MCF 10A (cell line): ENCODE data around the gene SNX30. TPM values are rescaled to one million over a fixed set of nuclear protein-coding genes. Genes with fewer than 3 reads are reported as not detected.

Source experiments
- BruUV-seq: library from RNA; stranded (reverse); fragments of 400-500 nt; replicated peaks from 2 replicates; lab custom pipeline; 2021; lab: Mats Ljungman, UMichigan
- CTCF ChIA-PET: fragments of 300-600 bp; sonication (Branson Sonifier 250); formaldehyde crosslinking; extraction: SDS; loops from one replicate; lab custom pipeline; 2021; ENCODE audit warnings: antibody characterized with exemption, inconsistent platforms; lab: Yijun Ruan, JAX
- POLR2A ChIA-PET: fragments of 300-600, 350-650 bp; sonication (Branson Sonifier 250); formaldehyde crosslinking; extraction: SDS; loops from one replicate; lab custom pipeline; 2020; ENCODE audit warnings: antibody characterized with exemption, inconsistent platforms; lab: Yijun Ruan, JAX
- DNase-seq: peaks from one replicate; pipeline ENCODE4 v3.0.0-alpha.2; 2018; ENCODE audit not compliant: unreplicated experiment
- H3K27ac Mint-ChIP-seq: one replicate; pipeline ENCODE4 v1.8.0; 2022; ENCODE audit warnings: mild to moderate bottlenecking, low read depth, mixed read lengths; ENCODE audit not compliant: unreplicated experiment
- H3K27me3 Mint-ChIP-seq: one replicate; pipeline ENCODE4 v1.8.0; 2022; ENCODE audit warnings: mixed read lengths; ENCODE audit not compliant: insufficient read depth, unreplicated experiment
- H3K36me3 Mint-ChIP-seq: one replicate; pipeline ENCODE4 v1.8.0; 2022; ENCODE audit warnings: mild to moderate bottlenecking, moderate library complexity, mixed read lengths; ENCODE audit not compliant: insufficient read depth, unreplicated experiment
- H3K4me1 Mint-ChIP-seq: one replicate; pipeline ENCODE4 v1.8.0; 2022; ENCODE audit warnings: mixed read lengths; ENCODE audit not compliant: insufficient read depth, unreplicated experiment
- H3K4me3 Mint-ChIP-seq: one replicate; pipeline ENCODE4 v1.8.0; 2022; ENCODE audit warnings: mild to moderate bottlenecking, moderate library complexity, mixed read lengths; ENCODE audit not compliant: unreplicated experiment
- H3K9me3 Mint-ChIP-seq: one replicate; pipeline ENCODE4 v1.8.0; 2022; ENCODE audit warnings: mixed read lengths; ENCODE audit not compliant: unreplicated experiment
- intact Hi-C: fragments of 100-400 bp; cut with micrococcal nuclease; formaldehyde crosslinking; loops from 2 replicates; pipeline ENCODE4 v1.14.1; 2022
- total RNA-seq: library from RNA; stranded (reverse); gene quantifications from 2 replicates; pipeline ENCODE4 v1.2.3, GENCODE V29; 2022
- TF ChIP-seq, protein P1 (sequence below): fragments of 200-600 bp; IDR thresholded peaks from one replicate; pipeline ENCODE4 v1.8.0; 2022; ENCODE audit warnings: antibody characterized with exemption, mild to moderate bottlenecking; ENCODE audit not compliant: unreplicated experiment

SNX30 gene
- total RNA-seq, 1 experiment from 2014 or later, result 9.6 TPM

DNA sequence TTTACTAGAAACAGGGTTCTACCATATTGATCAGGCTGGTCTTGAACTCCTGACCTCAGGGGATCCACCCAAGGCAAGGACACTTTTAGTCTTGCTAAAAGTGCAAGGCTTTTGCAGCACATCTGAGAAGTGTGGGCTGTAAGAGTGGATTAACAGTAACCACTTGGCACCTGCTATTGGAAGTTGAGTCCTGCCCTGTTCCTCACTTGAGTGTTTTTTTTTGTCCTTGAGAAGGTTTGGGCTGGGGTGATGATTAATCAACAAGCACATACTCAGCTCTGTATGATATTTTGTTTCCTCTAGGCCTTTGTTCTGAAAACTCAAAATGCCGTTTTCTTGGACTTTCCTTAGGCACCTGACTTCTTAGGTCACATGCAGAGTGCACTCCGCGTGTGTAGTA lies 37.4 kb downstream of the SNX30 start:
- H3K27me3 Mint-ChIP-seq, result no peaks in the 10 kb centered on the region
- no TSS peak for BruUV-seq
- no peak for DNase-seq
- no peak overlapping the region for H3K27ac Mint-ChIP-seq
- H3K4me3 Mint-ChIP-seq, result no peak overlapping the region
- intact Hi-C loops, result no loop called here
- H3K9me3 Mint-ChIP-seq, result no peaks in the 10 kb centered on the region
- no peaks in the 10 kb centered on the region for H3K4me1 Mint-ChIP-seq
- TF ChIP-seq, protein P1, sequence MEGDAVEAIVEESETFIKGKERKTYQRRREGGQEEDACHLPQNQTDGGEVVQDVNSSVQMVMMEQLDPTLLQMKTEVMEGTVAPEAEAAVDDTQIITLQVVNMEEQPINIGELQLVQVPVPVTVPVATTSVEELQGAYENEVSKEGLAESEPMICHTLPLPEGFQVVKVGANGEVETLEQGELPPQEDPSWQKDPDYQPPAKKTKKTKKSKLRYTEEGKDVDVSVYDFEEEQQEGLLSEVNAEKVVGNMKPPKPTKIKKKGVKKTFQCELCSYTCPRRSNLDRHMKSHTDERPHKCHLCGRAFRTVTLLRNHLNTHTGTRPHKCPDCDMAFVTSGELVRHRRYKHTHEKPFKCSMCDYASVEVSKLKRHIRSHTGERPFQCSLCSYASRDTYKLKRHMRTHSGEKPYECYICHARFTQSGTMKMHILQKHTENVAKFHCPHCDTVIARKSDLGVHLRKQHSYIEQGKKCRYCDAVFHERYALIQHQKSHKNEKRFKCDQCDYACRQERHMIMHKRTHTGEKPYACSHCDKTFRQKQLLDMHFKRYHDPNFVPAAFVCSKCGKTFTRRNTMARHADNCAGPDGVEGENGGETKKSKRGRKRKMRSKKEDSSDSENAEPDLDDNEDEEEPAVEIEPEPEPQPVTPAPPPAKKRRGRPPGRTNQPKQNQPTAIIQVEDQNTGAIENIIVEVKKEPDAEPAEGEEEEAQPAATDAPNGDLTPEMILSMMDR, result no peak
- ChIA-PET POLR2A (interaction anchor here (0.7 kb wide), 2 partner anchors 30 to 1491 kb away, joined by 3 read pairs; no protein-coding TSS in a partner anchor), CTCF (interaction anchor here (0.6 to 0.9 kb wide), 2 partner anchors 32 to 422 kb away, joined by 3 to 5 read pairs; no protein-coding TSS in a partner anchor)
- peaks cover 6% of the 10 kb centered on the region for H3K36me3 Mint-ChIP-seq

DNA sequence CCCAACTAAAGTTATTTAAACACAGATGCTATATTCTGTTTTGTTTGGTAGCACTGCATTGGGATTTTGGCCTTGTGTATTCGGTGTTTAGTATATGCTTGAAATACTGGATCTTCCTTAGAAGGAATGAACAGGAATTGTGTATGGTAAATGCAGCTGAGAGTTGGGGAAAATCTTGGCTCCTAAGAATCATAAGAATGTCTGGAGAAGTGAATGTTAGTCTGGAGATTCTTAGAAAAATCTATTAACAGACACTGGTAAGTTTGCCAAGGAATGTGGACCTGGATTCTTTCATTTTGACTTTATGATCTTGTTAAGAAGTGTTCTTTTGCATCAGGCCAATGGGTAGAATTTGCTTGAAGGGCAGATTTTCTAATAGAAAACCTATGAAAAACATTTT lies 38.9 kb downstream of the SNX30 start:
- Mint-ChIP-seq H3K4me3 (no peak overlapping the region), H3K27ac (no peak overlapping the region), H3K27me3 (no peaks in the 10 kb centered on the region), H3K4me1 (no peaks in the 10 kb centered on the region), H3K9me3 (no peaks in the 10 kb centered on the region), H3K36me3 (peaks cover 6% of the 10 kb centered on the region)
- ChIA-PET POLR2A (interaction anchor here (0.6 to 0.7 kb wide), 2 partner anchors 17 to 19 kb away, joined by 3 read pairs; no protein-coding TSS in a partner anchor), CTCF (interaction anchor here (0.6 to 1.2 kb wide), 4 partner anchors 53 to 364 kb away, joined by 3 to 6 read pairs (median 3); no protein-coding TSS in a partner anchor)
- BruUV-seq, result no TSS peak
- TF ChIP-seq, protein P1, result no peak
- intact Hi-C loops, result no loop called here
- no peak for DNase-seq

DNA sequence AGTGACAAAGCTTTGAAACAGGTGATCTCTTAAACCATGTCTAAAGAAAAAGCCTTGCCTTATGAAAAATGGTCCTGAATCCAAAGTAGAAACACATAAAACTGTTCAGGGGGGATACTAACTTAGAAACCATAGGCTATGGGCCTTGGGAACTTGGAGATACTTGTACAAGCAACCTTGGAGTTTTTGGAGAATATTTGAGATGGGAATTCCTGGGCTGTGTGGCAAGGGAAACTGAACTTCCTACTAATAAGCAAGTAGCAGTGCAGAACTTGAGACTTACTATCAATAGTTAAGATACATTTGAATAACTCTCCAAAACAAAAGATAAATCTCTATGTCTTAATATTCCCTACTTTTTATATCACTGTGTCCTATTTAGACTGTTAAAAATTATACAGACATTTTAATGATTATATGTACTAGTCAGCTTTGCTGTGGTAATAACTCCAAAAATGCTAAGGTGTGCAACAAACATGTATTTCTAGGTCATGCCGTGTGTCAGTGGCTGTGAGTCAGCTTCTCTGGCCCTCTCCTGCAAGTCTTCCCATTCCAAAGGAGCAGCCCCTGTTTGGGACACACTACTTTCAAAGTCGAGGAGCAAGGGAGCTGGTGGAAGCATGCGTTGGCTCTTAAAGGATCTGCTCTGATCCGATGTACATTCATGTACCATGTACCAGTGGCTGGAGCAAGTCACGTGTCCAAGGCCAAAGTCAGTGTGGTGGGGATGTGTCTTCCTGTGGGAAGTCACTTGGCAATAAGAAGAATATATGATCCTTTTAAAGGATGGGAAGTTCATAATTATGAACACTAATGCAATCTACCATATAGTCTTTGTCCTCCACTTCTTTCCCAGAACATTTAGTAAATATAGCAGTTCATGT lies 39.6 kb downstream of the SNX30 start:
- TF ChIP-seq, protein P1, result no peak
- ChIA-PET CTCF (interaction anchor here (0.6 to 0.9 kb wide), 2 partner anchors 52 to 73 kb away, joined by 3 to 6 read pairs; no protein-coding TSS in a partner anchor), POLR2A (interaction anchor here (0.5 to 0.7 kb wide), 2 partner anchors 18 to 256 kb away, joined by 3 read pairs; no protein-coding TSS in a partner anchor)
- no peak for DNase-seq
- H3K27me3 Mint-ChIP-seq, result no peaks in the 10 kb centered on the region
- H3K9me3 Mint-ChIP-seq, result no peaks in the 10 kb centered on the region
- H3K27ac Mint-ChIP-seq, result no peak overlapping the region
- intact Hi-C loops, result no loop called here
- no peaks in the 10 kb centered on the region for H3K4me1 Mint-ChIP-seq
- H3K4me3 Mint-ChIP-seq, result no peak overlapping the region
- no TSS peak for BruUV-seq
- peaks cover 6% of the 10 kb centered on the region for H3K36me3 Mint-ChIP-seq

DNA sequence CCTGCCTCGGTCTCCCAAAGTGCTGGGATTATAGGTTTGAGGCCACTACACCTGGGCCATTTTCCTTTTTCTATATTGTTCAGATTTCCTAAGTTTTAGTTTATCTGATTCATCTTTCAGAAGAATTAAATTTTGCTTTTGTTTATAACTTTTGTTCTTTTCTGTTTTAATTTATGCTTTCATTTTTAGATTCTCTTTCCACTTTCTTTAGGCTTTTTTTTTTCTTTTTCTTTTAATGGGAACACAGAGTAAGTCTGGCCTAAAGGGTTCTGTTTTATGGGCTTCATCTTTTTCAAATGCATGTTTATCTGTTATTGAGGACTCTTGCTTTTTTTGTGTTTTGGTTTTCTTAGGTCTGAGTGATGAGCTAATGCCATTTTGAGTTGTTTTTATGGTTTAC lies 42.1 kb downstream of the SNX30 start:
- BruUV-seq, result no TSS peak
- ChIA-PET CTCF (interaction anchor here (0.5 to 1.2 kb wide), 8 partner anchors 9 to 642 kb away, joined by 3 to 4 read pairs (median 3); no protein-coding TSS in a partner anchor), POLR2A (no interaction called here)
- Mint-ChIP-seq H3K9me3 (no peaks in the 10 kb centered on the region), H3K27ac (no peak overlapping the region), H3K36me3 (no peaks in the 10 kb centered on the region), H3K27me3 (no peaks in the 10 kb centered on the region), H3K4me3 (no peak overlapping the region), H3K4me1 (no peaks in the 10 kb centered on the region)
- intact Hi-C loops, result loop anchor here (1.0 kb wide), 3 partner anchors 41 to 349 kb away; no protein-coding TSS in a partner anchor
- TF ChIP-seq, protein P1, result no peak
- no peak for DNase-seq
